GOT3 (cell line): ENCODE results near the gene MAF.

Experiments used
- DNase-seq: peaks from one replicate; lab custom pipeline; 2025; ENCODE audit warnings: mixed read lengths; lab: John Stamatoyannopoulos, UW

MAF gene

GRCh38 chr16:79600638-79601091 is at the start of gene MAF:
MAF (minus strand) TSS chr16:79600737; CDS start chr16:79599902, 835 bp downstream.
- DNase-seq: no peak

GRCh38 chr16:79648826-79649225 is 48.3 kb upstream of the MAF start:
- DNase-seq: no peak

GRCh38 chr16:79647586-79647985 is 47.0 kb upstream of the MAF start:
- no peak for DNase-seq

GRCh38 chr16:79645701-79646100 is 45.2 kb upstream of the MAF start:
- DNase-seq: no peak

GRCh38 chr16:79644971-79645667 is 44.6 kb upstream of the MAF start:
- no peak for DNase-seq

GRCh38 chr16:79642652-79643051 is 42.1 kb upstream of the MAF start:
- DNase-seq: no peak

GRCh38 chr16:79640513-79641360 is 40.2 kb upstream of the MAF start:
- no peak for DNase-seq

GRCh38 chr16:79639576-79640311 is 39.2 kb upstream of the MAF start:
- DNase-seq: no peak

- no peak for DNase-seq
These were observed 37.8 kb upstream of the MAF start for GRCh38 chr16:79638386-79638785.

- DNase-seq: no peak
These were observed 35.0 kb upstream of the MAF start for GRCh38 chr16:79635488-79635887.

GRCh38 chr16:79634298-79634697 is 33.8 kb upstream of the MAF start:
- DNase-seq: no peak

- no peak for DNase-seq
These were observed 31.8 kb upstream of the MAF start for GRCh38 chr16:79632289-79632688.

- DNase-seq: no peak
These were observed 28.5 kb upstream of the MAF start for GRCh38 chr16:79628988-79629387.

- no peak for DNase-seq
These were observed 28.0 kb upstream of the MAF start for GRCh38 chr16:79628501-79628975.

GRCh38 chr16:79627092-79627491 is 26.6 kb upstream of the MAF start:
- no peak for DNase-seq

- no peak for DNase-seq
These were observed 25.2 kb upstream of the MAF start for GRCh38 chr16:79625738-79626137.

GRCh38 chr16:79623824-79624223 is 23.3 kb upstream of the MAF start:
- no peak for DNase-seq

GRCh38 chr16:79623062-79623461 is 22.5 kb upstream of the MAF start:
- no peak for DNase-seq

GRCh38 chr16:79621027-79621426 is 20.5 kb upstream of the MAF start:
- no peak for DNase-seq

GRCh38 chr16:79618692-79619050 is 18.1 kb upstream of the MAF start:
- DNase-seq: no peak

GRCh38 chr16:79618041-79618691 is 17.6 kb upstream of the MAF start:
- no peak for DNase-seq

- DNase-seq: no peak
These were observed 12.5 kb upstream of the MAF start for GRCh38 chr16:79613009-79613408.
